Large intestine (tissue), 3 donors: ENCODE results near the gene PRKCH. TPM values are rescaled to one million over a fixed set of nuclear protein-coding genes. Genes with fewer than 3 reads are reported as not detected.

Source experiments
- DNase-seq, 2 donors: peaks; one replicate each; pipeline versions ENCODE4 v3.0.0 to v3.0.0-alpha.2; 2013
- H3K27ac ChIP-seq: one replicate; pipeline ENCODE4 v1.5.1; 2013; ENCODE audit warnings: low read length
- H3K27me3 ChIP-seq: 2 replicates; pipeline ENCODE4 v1.6.1; 2013; ENCODE audit warnings: low read length; ENCODE audit not compliant: control insufficient read depth, insufficient read depth
- H3K36me3 ChIP-seq: 2 replicates; pipeline ENCODE4 v1.6.1; 2013; ENCODE audit warnings: low read length; ENCODE audit not compliant: control insufficient read depth, insufficient read depth
- H3K4me1 ChIP-seq: one replicate; pipeline ENCODE4 v1.6.1; 2013; ENCODE audit warnings: low read length; ENCODE audit not compliant: control insufficient read depth, insufficient read depth
- H3K4me3 ChIP-seq: one replicate; pipeline ENCODE4 v1.5.1; 2013; ENCODE audit warnings: low read length
- H3K9me3 ChIP-seq: one replicate; pipeline ENCODE4 v1.6.1; 2013; ENCODE audit warnings: mild to moderate bottlenecking, low read depth, low read length, moderate library complexity; ENCODE audit not compliant: control insufficient read depth
- WGBS: methylation state at CpG from one replicate; pipeline ENCODE4 v1.1.5; 2013; ENCODE audit warnings: low lambda C conversion rate; ENCODE audit not compliant: insufficient coverage; 5-methylcytosine and 5-hydroxymethylcytosine counted together
- polyA plus RNA-seq: library from polyadenylated mRNA; unstranded; fragments of 120-200 nt; gene quantifications from one replicate; pipeline ENCODE4 v1.2.1, GENCODE V29; 2013

The PRKCH gene
- polyA plus RNA-seq, 1 donor: 7.7 TPM

GRCh38 chr14:61468063-61468825 lies 146.9 kb downstream of the PRKCH start:
- Histone ChIP-seq H3K4me3 (no peak overlapping the region), H3K36me3 (no peaks in the 10 kb centered on the region), H3K9me3 (no peaks in the 10 kb centered on the region), H3K27me3 (no peaks in the 10 kb centered on the region), H3K27ac (no peak overlapping the region), H3K4me1 (no peaks in the 10 kb centered on the region)
- no CpG with 5 or more reads among the region's 7 CpGs for WGBS
- DNase-seq: no peak

GRCh38 chr14:61469781-61470180 lies 148.4 kb downstream of the PRKCH start:
- no peaks in the 10 kb centered on the region for H3K4me1 ChIP-seq
- H3K27me3 ChIP-seq: no peaks in the 10 kb centered on the region
- WGBS: 72% methylated on average over 2 of the region's 6 CpGs
- H3K27ac ChIP-seq: no peak overlapping the region
- H3K9me3 ChIP-seq: no peaks in the 10 kb centered on the region
- DNase-seq: no peak
- H3K36me3 ChIP-seq: no peaks in the 10 kb centered on the region
- H3K4me3 ChIP-seq: no peak overlapping the region

- 63% methylated on average over 2 of the region's 13 CpGs for WGBS
- DNase-seq: peak in 1 of 2 donors; percentile 43
- Histone ChIP-seq H3K4me1 (no peaks in the 10 kb centered on the region), H3K27me3 (no peaks in the 10 kb centered on the region), H3K27ac (no peak overlapping the region), H3K36me3 (no peaks in the 10 kb centered on the region), H3K9me3 (no peaks in the 10 kb centered on the region), H3K4me3 (no peak overlapping the region)
These were observed 149.0 kb downstream of the PRKCH start for GRCh38 chr14:61470261-61470960.

GRCh38 chr14:61470961-61471293 lies 149.5 kb downstream of the PRKCH start:
- Histone ChIP-seq H3K27ac (no peak overlapping the region), H3K27me3 (no peaks in the 10 kb centered on the region), H3K9me3 (no peaks in the 10 kb centered on the region), H3K36me3 (no peaks in the 10 kb centered on the region), H3K4me1 (no peaks in the 10 kb centered on the region), H3K4me3 (no peak overlapping the region)
- no CpG with 5 or more reads among the region's 3 CpGs for WGBS
- DNase-seq: no peak

- DNase-seq: no peak
- Histone ChIP-seq H3K4me3 (no peak overlapping the region), H3K36me3 (no peaks in the 10 kb centered on the region), H3K27me3 (no peaks in the 10 kb centered on the region), H3K9me3 (no peaks in the 10 kb centered on the region), H3K4me1 (no peaks in the 10 kb centered on the region), H3K27ac (no peak overlapping the region)
- 67% methylated on average over 1 of the region's 7 CpGs for WGBS
These were observed 150.1 kb downstream of the PRKCH start for GRCh38 chr14:61471297-61472005.

- WGBS: no CpG with 5 or more reads among the region's 8 CpGs
- Histone ChIP-seq H3K27me3 (no peaks in the 10 kb centered on the region), H3K27ac (no peak overlapping the region), H3K4me1 (no peaks in the 10 kb centered on the region), H3K4me3 (no peak overlapping the region), H3K9me3 (no peaks in the 10 kb centered on the region), H3K36me3 (no peaks in the 10 kb centered on the region)
- DNase-seq: peak in 1 of 2 donors; percentile 15
These were observed 150.8 kb downstream of the PRKCH start for GRCh38 chr14:61472011-61472672.

- Histone ChIP-seq H3K4me3 (no peak overlapping the region), H3K27me3 (no peaks in the 10 kb centered on the region), H3K36me3 (no peaks in the 10 kb centered on the region), H3K9me3 (no peaks in the 10 kb centered on the region), H3K27ac (no peak overlapping the region), H3K4me1 (no peaks in the 10 kb centered on the region)
- DNase-seq: peak in 1 of 2 donors; percentile 34
- no CpG with 5 or more reads among the region's 3 CpGs for WGBS
These were observed 151.5 kb downstream of the PRKCH start for GRCh38 chr14:61472801-61473376.

GRCh38 chr14:61474015-61474414 lies 152.6 kb downstream of the PRKCH start:
- Histone ChIP-seq H3K27me3 (no peaks in the 10 kb centered on the region), H3K36me3 (no peaks in the 10 kb centered on the region), H3K4me3 (no peak overlapping the region), H3K4me1 (no peaks in the 10 kb centered on the region), H3K9me3 (no peaks in the 10 kb centered on the region), H3K27ac (no peak overlapping the region)
- WGBS: no CpG with 5 or more reads among the region's 1 CpG
- no peak for DNase-seq

GRCh38 chr14:61474701-61475100 lies 153.3 kb downstream of the PRKCH start:
- H3K4me1 ChIP-seq: no peaks in the 10 kb centered on the region

GRCh38 chr14:61475316-61475715 lies 153.9 kb downstream of the PRKCH start:
- Histone ChIP-seq H3K36me3 (no peaks in the 10 kb centered on the region), H3K4me3 (no peak overlapping the region), H3K27me3 (no peaks in the 10 kb centered on the region), H3K27ac (no peak overlapping the region), H3K4me1 (no peaks in the 10 kb centered on the region), H3K9me3 (no peaks in the 10 kb centered on the region)
- WGBS: 100% methylated on average over 1 of the region's 4 CpGs
- peak in 1 of 2 donors; percentile 42 for DNase-seq

More at GRCh38 chr14:61474701-61475100, 153.3 kb downstream of the PRKCH start:
- Histone ChIP-seq H3K36me3 (no peaks in the 10 kb centered on the region), H3K9me3 (no peaks in the 10 kb centered on the region), H3K27me3 (no peaks in the 10 kb centered on the region), H3K27ac (no peak overlapping the region), H3K4me3 (no peak overlapping the region)
- DNase-seq: no peak
- WGBS: no CpG with 5 or more reads among the region's 3 CpGs
